SK-N-DZ (cell line): Measurements from ENCODE around the gene TTLL9.
A peak's percentile ranks its signal among the peaks of the same experiment; 100 is the strongest.

Experiments used
- DNase-seq: peaks from one replicate; pipeline ENCODE4 v3.0.0-alpha.2; 2015; ENCODE audit warnings: low spot score

The TTLL9 gene

GRCh38 chr20:31945319-31945718, 74.9 kb downstream of the TTLL9 start:
- DNase-seq, result no peak

GRCh38 chr20:31945785-31946184, 75.4 kb downstream of the TTLL9 start:
- no peak for DNase-seq

DNA sequence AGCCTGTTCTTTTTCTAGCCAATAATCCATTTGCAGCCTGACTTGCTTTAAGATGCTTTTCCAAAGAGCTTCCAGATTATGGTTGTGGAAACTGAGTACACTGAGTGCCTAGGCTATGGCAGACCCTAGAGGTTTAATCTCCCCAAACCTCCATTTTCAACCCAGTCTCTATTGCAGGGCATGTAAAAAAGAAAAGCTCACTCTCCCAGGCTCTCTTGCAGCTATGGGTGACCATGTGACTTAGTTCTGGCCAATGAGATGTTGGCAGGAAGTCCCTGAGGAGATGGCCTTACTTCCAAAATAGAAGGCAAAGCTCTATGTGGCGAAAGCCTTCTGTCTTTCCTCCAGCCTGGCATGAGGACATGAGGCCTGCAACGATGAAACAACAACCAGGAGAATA, 77.6 kb downstream of the TTLL9 start:
- no peak for DNase-seq

DNA sequence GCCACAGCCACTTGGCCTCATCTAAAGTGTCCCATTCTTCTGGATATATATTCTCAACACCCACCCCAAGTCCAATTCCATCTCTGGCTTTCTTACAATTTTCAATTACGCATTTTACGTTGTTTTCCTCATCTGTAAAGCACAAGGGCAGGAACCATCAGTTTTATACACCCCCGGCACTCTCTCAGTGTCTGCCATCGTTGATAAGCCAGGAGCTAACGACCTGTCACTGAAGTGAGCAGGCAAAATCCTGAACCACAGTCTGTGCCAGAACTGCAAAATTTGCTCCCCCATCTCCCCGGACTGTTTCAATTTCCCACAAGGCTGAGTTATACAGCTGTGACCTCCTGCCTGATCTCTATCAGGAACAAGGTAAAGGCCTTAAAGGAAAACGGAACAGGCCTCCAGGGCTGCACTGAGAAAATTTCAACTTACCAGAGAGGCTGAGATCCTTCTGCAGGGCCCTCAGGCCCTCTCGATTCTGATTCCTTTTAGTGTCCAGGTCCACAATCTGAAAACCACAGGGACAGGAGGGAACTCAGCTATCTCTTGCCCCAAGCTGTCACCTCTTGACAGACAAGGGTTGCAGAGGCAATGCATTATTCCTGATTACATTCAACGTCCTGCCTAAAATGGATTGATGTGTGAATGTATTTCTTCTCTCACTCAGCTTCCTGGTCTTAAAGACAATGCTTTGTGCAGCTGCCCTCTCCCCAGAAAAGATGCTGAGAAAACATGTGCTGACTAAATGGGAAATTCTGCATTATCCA, 79.6 kb downstream of the TTLL9 start:
- DNase-seq, result no peak

DNA sequence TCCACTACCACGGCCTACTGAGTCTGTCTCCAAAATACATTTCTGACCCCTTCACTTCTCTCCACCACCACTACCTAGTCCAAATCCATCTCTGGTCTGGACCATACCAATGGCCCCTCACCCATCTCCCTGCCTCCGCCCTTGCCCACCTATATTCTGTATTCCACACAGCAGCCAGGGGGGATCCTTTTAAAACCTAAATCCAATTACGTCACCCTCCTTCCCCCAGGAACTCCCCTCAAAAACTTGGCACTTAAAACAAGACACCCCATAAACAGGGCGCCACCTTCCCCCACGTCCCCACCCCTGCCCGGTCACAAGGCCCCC, 80.7 kb downstream of the TTLL9 start:
- no peak for DNase-seq

- peak; percentile 98 for DNase-seq
Measured at GRCh38 chr20:31951530-31952453, 81.4 kb downstream of the TTLL9 start, which contains the start of gene PDRG1. TSS of gene PDRG1 (minus strand) at chr20:31952046. CDS start at chr20:31951961, 85 bp downstream.

DNA sequence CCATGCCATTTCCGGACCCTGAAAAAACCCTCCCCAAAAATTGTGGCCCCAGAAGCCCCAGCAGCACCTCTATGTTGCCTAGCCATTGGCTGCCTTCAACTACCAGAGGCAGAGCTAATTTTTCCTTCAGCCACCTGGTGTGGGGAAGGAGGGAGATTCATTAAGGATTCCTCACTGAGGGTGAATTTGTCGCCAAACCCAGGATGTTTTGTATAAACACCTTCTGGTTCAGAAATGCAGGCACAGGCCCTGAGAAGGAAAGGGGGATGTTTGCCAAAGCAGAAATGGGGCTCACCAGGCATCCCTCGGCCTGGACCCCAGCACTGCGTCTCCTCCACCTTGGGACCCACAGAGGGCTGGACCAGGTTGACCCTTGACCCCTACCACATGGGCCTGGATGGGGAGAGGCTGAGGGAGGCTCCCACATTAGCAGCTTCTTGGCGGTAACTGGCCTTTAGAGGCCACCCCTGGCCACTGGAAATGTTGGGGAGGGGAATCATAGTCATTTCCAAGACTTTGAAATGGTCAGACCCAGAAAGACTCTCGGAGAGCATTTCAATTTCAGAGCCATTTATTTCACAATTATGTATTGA, 83.2 kb downstream of the TTLL9 start:
- no peak for DNase-seq

GRCh38 chr20:31954500-31954899, 84.1 kb downstream of the TTLL9 start:
- DNase-seq, result no peak

- no peak for DNase-seq
Measured at GRCh38 chr20:31956556-31957526, 86.4 kb downstream of the TTLL9 start.

GRCh38 chr20:31962761-31963160, 92.3 kb downstream of the TTLL9 start:
- no peak for DNase-seq

DNA sequence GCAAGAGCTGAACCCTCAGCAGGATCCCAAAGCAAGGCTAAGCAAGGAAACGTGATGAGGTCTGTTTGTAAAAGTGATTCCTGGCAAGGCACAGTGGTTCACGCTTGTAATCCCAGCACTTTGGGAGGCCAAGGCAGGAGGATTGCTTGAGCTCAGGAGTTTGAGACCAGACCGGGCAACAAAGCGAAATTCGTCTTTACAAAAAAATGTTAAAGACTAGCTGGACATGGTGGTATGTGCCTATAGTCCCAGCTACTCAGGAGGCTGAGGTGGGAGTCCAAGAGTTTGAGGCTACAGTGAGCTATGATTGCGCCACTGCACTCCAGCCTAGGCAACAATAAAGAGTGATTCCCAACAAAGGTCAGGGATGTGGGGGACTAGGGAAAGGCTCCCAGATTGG, 93.5 kb downstream of the TTLL9 start:
- no peak for DNase-seq

GRCh38 chr20:31966991-31967655, 96.7 kb downstream of the TTLL9 start:
- DNase-seq, result peak; percentile 54

- DNase-seq, result peak; percentile 65
Measured at GRCh38 chr20:31967830-31968249, 97.4 kb downstream of the TTLL9 start, which contains the start of gene XKR7. TSS of gene XKR7 (plus strand) at chr20:31968151. CDS start at chr20:31968176, 25 bp downstream.

- peak; percentile 60 for DNase-seq
Measured at GRCh38 chr20:31968291-31969126, 98.1 kb downstream of the TTLL9 start.

GRCh38 chr20:31969991-31970390, 99.6 kb downstream of the TTLL9 start:
- DNase-seq, result no peak

- DNase-seq, result no peak
Measured at GRCh38 chr20:31972471-31973021, 102.1 kb downstream of the TTLL9 start.

- DNase-seq, result no peak
Measured at GRCh38 chr20:31974296-31974695, 103.9 kb downstream of the TTLL9 start.

- no peak for DNase-seq
Measured at GRCh38 chr20:31974951-31975487, 104.6 kb downstream of the TTLL9 start.

GRCh38 chr20:31975874-31976273, 105.4 kb downstream of the TTLL9 start:
- no peak for DNase-seq
